Measurements from ENCODE around the gene MTG2. TPM values are rescaled to one million over a fixed set of nuclear protein-coding genes. Genes with fewer than 3 reads are reported as not detected.

The MTG2 gene
- total and polyA plus RNA-seq, 2 of the 13 experiments (the other 11 are each of a cell fraction or from before 2014, with no cell fraction given), result 20.4 to 37.8 TPM

DNA sequence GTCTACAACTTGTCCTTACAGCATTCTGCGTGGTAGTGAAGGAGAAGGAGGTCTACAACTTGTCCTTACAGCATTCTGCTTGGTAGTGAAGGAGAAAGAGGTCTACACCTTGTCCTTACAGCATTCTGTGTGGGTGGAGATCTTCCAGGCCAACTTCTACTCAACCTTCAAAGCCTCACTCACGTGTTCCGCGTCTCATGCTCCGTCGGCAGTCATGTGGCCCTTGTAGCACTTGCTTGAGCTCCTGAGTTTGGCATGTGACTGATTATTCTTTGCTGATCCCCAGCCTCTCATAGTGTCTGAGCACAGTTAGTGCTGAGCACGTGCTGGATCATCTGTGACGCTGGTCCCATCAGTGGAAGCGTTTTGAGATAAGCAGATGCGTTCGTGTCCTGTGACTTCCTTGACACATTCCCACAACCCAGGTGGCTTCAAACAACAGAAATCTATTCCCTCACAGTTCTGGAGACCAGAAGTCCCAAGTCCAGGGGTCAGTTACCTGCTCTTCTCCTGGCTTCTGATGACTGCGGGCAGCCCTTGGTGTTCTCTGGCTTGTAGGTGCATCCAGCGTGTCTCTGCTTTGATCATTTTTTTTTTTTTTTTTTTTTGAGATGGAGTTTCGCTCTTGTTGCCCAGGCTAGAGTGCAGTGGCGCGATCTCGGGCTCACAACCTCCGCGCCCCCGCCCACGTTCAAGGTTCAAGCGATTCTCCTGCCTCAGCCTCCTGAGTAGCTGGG lies 36.6 kb upstream of the MTG2 start (continued):
- TF ChIP-seq, protein P1, sequence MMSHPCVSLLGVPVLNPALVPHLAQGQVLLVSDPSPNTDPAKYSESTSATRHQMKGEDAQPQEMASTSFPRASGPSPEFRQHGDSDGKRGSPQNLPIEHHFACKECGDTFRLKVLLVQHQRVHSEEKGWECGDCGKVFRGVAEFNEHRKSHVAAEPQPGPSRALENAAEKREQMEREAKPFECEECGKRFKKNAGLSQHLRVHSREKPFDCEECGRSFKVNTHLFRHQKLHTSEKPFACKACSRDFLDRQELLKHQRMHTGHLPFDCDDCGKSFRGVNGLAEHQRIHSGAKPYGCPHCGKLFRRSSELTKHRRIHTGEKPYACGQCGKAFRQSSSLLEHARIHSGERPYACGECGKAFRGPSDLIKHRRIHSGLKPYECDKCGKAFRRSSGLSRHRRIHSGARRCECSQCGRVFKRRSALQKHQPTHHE (CRISPR knock-in tag; IDR thresholded peaks at IDR 0.05; ENCODE audit: borderline replicate concordance), result no peak
- TF ChIP-seq SUZ12 (IDR thresholded peaks at IDR 0.05; ENCODE audit: low read depth, low read length) (no peak), KAT8 (CRISPR knock-in tag; IDR thresholded peaks at IDR 0.05) (peak; percentile 65), PAXIP1 (CRISPR knock-in tag; conservative IDR thresholded peaks at IDR 0.05) (peak; percentile 88), ZNF276 (CRISPR knock-in tag; IDR thresholded peaks at IDR 0.05; ENCODE audit: low read depth) (peak; percentile 57; the same call in 1 of the 2 replicates), ARNTL (CRISPR knock-in tag; IDR thresholded peaks at IDR 0.05) (peak; percentile 80), MEIS1 (CRISPR knock-in tag; IDR thresholded peaks at IDR 0.05; ENCODE audit: borderline replicate concordance) (peak; percentile 58; the same call in 1 of the 2 replicates), ZNF44 (CRISPR knock-in tag; IDR thresholded peaks at IDR 0.05) (peak; percentile 9; the same call in 1 of the 2 replicates), RNF2 (conservative IDR thresholded peaks at IDR 0.05; ENCODE audit: low read depth) (peak; percentile 94), ZNF883 (CRISPR knock-in tag; IDR thresholded peaks at IDR 0.05; ENCODE audit: not compliant biosample characterization) (peak; percentile 79), ZNF331 (CRISPR knock-in tag; IDR thresholded peaks at IDR 0.05) (peak; percentile 33; the same call in 1 of the 2 replicates), ZHX1 (CRISPR knock-in tag; IDR thresholded peaks at IDR 0.05; ENCODE audit: low read depth) (no peak), ZNF773 (CRISPR knock-in tag; IDR thresholded peaks at IDR 0.05; ENCODE audit: borderline replicate concordance) (no peak), THAP8 (CRISPR knock-in tag; IDR thresholded peaks at IDR 0.05; ENCODE audit: borderline replicate concordance) (no peak), MAZ (IDR thresholded peaks at IDR 0.05; ENCODE audit: borderline replicate concordance, low read depth, low read length) (no peak), MAZ (CRISPR knock-in tag; IDR thresholded peaks at IDR 0.05; ENCODE audit: low read depth) (no peak), ATRX (CRISPR knock-in tag; IDR thresholded peaks at IDR 0.05; ENCODE audit: borderline replicate concordance) (no peak), SMC3 (IDR thresholded peaks at IDR 0.05; ENCODE audit: low read length) (no peak), ARNT (IDR thresholded peaks at IDR 0.05) (no peak)

Data from HepG2 (cell line).